NCI-H146 treated with DMSO at 0.1 percent for 48 hours (cell line): ENCODE results near the gene WDR37.

Source experiments
- DNase-seq: peaks from one replicate; lab custom pipeline; 2025; ENCODE audit not compliant: unreplicated experiment; lab: John Stamatoyannopoulos, UW

Gene WDR37

GRCh38 chr10:1122349-1122748 is 66.2 kb downstream of the WDR37 start:
- no peak for DNase-seq

DNA sequence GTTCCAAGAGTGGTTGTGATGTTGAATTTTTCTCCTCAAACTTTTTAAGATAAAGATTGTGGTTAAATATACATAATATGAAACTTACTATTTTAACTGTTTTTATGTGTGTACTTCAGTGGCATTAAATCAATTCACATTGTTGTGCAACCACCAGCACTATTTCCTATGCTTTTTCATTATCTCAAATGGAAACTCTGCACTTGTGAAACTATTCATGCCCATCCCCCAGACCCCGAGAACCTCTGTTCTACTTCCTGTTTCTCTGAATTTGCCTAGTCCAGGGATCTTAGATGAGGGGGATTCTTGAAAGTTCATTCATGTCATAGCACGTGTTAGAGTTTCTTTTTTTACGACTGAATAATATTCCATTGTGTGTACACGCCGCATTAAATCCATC is 67.0 kb downstream of the WDR37 start:
- DNase-seq = no peak

DNA sequence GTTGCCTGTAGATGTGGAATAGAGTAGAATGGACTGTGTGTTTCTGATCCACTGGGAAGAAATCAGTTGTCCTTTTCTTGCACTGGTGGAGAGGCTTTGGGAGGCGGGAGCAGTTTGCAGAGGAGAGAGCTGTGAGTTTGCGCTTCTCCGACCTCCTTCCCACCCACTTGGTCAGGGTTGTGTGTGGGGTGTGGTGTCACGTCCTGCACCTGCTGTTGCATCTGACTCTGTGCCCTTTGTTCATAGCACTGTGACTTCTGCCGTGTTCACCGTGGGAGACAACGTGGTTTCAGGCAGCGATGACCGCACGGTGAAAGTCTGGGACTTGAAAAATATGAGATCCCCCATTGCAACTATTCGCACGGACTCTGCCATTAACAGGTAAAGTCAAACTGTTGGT is 67.8 kb downstream of the WDR37 start:
- no peak for DNase-seq

DNA sequence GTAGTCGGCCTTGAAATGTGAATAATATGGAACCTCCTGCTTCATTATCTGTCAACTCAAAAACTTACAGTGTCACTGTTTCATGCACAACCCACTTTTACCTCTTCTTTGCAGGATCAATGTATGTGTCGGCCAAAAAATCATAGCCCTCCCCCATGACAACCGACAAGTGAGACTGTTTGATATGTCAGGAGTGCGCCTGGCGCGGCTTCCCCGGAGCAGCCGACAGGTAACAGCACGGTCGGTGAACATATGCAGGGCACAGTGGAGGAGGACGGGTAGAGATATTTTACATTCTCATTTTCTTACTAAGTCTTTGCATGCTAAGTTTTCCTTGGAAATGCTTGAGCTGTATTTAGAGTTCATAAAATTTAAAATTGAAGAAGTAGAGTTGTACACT is 68.6 kb downstream of the WDR37 start:
- no peak for DNase-seq

DNA sequence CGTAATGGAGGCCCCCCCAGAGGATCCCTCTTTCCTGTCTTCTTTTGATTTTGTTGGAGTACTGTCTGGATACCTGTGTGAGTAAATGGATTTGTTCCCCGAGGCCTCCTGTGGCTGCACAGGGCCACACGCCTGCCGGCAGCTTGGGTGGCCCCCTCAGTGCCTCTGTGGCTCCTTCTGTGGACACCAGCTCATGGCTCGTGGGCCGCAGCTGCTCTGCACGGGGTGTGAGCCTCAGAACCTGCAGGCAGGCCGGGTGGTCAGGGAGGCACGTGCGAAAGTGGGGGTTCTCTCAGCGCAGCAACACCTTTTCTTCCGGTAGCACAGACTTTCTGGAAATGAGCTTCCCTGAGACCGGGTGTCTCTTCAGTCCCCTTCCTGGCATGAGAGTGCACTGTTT is 70.3 kb downstream of the WDR37 start:
- no peak for DNase-seq

GRCh38 chr10:1127629-1128028 is 71.4 kb downstream of the WDR37 start:
- DNase-seq = no peak

GRCh38 chr10:1128115-1128514 is 71.9 kb downstream of the WDR37 start:
- no peak for DNase-seq

DNA sequence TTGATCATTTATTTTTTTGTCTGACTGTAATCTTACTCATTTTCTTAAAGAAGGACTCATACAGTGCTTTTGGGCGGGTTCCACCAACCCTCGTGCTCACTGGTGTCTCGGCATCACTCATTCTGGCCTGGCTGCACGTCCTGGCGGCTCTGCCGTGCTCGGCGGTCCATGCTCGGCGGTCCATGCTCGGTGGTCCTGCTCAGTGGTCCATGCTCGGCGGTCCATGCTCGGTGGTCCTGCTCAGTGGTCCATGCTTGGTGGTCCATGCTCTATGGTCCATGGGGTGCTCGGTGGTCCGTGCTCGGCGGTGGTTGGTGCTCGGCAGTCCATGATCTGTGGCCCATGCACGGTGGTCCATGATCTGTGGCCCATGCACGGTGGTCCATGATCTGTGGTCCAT is 72.5 kb downstream of the WDR37 start:
- no peak for DNase-seq

DNA sequence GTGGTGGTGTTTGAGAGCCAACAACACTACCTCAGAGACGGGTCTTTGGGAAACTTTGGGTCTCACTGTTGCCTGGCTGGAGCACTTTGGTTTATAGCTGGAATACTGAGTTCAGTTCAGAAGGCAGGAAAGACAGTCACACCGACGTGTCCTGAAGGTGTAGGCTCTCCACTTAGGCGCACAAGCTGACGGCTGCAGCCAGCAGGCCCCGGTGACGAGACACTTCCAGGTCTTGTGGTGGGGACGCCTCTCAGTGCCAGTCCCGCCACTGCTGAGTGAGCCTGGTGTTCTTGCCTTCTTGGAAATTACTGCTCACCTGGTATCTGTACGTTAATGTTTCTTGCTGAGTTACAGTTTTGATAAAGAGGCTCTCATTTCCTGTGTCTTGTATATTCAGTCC is 74.0 kb downstream of the WDR37 start:
- no peak for DNase-seq

GRCh38 chr10:1130995-1131790 is 75.0 kb downstream of the WDR37 start:
- no peak for DNase-seq

DNA sequence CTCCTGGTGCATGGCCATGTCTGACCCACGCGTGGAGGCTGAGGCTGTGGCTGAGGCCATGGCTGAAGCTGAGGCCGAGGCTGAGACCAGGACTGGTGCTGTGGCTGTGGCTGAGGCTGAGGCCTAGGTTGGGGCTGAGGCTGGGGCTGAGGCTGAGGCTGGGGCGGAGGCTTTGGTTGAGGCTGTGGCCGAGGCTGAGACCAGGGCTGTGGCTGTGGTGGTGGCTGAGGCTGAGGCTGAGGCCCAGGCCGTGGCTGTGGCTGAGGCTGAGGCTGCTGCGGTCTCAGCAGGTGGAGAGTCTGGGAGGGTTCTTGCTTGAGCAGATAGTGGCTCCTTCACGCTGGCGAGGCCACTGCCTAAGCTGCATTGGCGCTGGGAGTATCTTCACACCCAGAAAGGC is 76.4 kb downstream of the WDR37 start:
- DNase-seq = no peak

GRCh38 chr10:1133495-1134045 is 77.4 kb downstream of the WDR37 start:
- no peak for DNase-seq

DNA sequence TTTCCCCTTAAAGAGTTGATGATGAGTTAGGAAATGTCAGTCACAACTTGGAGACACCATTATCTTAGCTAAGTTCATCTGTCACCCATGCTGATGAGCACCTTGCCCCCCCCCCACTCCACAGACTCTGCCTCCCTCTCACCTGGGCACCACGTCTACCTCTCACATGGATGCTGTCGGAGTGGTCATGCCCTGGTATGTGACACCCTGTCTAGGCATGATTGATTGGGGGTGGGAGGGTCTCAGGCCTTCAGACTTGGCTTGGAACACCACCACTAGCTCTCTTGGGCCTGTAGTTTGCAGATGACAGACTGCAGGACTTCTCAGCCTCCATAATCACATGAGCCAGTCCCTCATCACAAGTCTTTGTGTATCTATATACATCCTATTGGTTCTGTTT is 78.0 kb downstream of the WDR37 start:
- no peak for DNase-seq

GRCh38 chr10:1136268-1136667 is 80.1 kb downstream of the WDR37 start:
- DNase-seq = no peak

DNA sequence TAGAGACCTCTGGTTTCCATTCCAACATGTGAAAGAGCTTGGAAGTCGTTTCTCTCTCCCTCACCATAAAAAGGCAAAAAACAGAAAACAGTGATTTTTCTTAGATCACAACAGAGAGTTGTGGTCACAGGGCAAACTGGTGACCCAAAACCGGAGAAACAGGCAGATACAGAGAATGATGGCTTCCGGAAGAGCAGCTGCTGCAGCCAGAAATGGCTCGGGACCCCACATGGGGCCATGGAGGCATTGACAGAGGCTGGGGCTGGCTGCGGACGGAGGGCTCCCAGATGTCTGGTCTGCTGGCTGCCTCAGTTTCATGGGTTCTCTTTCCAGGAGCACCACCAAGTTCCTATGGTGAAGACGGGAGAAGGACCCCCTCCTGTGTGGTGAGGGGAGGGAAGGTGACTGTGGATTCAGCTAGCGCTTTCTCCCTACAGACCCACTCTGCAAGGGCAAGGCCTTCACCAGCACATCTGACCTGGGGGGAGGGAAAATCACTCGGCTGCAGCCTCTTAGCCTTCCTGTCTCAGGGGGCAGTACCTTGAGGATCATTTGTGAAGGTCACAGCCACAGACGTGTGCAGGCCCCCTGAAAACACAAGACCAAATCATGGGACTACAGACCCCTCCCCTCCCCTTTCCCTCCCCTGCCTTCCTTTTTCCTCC is 81.4 kb downstream of the WDR37 start:
- DNase-seq = no peak

- DNase-seq = no peak
Observed at GRCh38 chr10:1138529-1138928, 82.3 kb downstream of the WDR37 start.

DNA sequence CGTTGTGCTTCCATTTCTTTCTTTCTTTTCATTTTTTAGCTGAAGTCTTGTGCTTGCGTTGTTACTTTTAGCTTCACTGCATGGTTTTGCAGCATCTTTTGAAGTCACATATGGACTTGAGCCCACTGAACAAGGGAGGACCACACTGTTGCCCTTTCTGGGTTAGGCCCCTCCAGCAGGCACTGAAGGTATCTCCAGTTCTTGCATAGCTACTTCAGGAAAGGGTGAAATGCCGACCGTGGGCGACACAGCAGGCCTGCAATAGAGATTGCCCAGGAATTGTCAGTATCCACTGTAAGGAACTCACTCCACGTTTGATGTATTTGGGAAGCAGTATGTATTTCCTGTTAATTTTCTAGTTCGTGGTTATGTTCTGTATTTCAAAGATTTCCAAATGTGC is 85.1 kb downstream of the WDR37 start:
- no peak for DNase-seq

- DNase-seq = no peak
Observed at GRCh38 chr10:1141701-1142100, 85.5 kb downstream of the WDR37 start.

DNA sequence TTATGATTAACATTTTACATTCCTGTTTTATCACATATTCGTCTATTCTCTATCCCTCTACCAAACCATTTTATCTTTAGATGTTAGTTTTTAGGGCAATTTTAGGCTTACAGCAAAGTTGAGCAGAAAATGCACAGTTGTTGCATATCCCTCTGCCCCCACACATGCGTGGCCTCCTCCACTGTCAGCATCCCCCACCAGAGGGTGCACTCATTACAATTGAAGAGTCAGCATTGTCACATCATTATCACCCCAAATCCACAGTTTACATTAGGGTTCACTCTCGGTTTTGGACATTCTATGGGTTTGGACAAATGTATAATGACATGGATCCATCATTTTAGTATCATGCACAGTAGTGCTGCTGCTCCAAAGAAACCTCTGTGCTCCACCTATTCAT is 86.4 kb downstream of the WDR37 start:
- no peak for DNase-seq

DNA sequence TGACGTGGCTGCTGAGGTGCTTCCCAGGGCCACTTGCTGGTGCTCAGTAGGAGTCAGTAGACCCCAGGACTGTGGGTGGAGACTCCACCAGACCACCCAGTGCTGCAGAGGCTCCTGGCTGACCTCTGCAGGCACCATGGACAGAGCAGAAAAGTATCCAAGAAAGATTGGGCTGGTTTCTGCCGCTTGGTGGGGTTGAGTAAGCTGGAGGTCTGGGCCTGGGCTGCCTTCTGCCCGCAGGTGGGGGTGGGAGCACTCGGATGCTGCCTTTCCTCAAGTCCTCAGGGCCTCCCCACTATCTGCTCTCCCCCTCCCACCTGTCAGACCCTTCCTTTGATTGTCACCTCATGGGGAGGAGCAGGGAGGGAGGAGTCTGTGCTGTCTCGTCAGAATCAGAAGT is 91.6 kb downstream of the WDR37 start:
- no peak for DNase-seq

- DNase-seq = no peak
Observed at GRCh38 chr10:1148855-1149605, 92.8 kb downstream of the WDR37 start.
